Gastrocnemius medialis (tissue), 4 donors: Measurements from ENCODE around the gene PCSK6.

Experiments used
- CTCF ChIP-seq, 5 experiments: fragments of 450-650 bp in 3 of 5; fragments of 200-600 bp in 2 of 5; sonication (generic) in 2 of 5; IDR thresholded peaks in 4 of 5; conservative IDR thresholded peaks in 1 of 5; 1 replicate in 4 of 5; 2 replicates in 1 of 5; pipeline ENCODE4 v1.5.1; 2016 to 2019; ENCODE audit warnings: antibody characterized with exemption in 5 of 5, mild to moderate bottlenecking in 3 of 5, moderate library complexity in 3 of 5
- POLR2A ChIP-seq, 2 donors: fragments of 450-650 bp; IDR thresholded peaks; one replicate each; pipeline ENCODE4 v1.6.1; 2017; ENCODE audit warnings: antibody characterized with exemption in 2 of 2, mild to moderate bottlenecking in 2 of 2, moderate library complexity in 2 of 2

GRCh38 chr15:101528917-101529299, 39.4 kb upstream of the PCSK6 start:
- TF ChIP-seq CTCF (IDR thresholded peaks at IDR 0.05 in 4 of 5, conservative IDR thresholded peaks at IDR 0.05 in 1 of 5) (no peak), POLR2A (IDR thresholded peaks at IDR 0.05) (no peak)
